GM18507 (cell line): ENCODE measurements around the gene TAS2R20.
A peak's percentile ranks its signal among the peaks of the same experiment; 100 is the strongest.

Source experiments
- DNase-seq: peaks from one replicate; pipeline ENCODE4 v3.0.0; 2011; ENCODE audit warnings: low read depth; ENCODE audit not compliant: insufficient read length; ENCODE audit errors: extremely low spot score
- FAIRE-seq: peaks from 2 replicates; lab custom pipeline; 2011; peaks lifted over from hg19 to GRCh38; lab: Jason Lieb, UNC

Gene TAS2R20

DNA sequence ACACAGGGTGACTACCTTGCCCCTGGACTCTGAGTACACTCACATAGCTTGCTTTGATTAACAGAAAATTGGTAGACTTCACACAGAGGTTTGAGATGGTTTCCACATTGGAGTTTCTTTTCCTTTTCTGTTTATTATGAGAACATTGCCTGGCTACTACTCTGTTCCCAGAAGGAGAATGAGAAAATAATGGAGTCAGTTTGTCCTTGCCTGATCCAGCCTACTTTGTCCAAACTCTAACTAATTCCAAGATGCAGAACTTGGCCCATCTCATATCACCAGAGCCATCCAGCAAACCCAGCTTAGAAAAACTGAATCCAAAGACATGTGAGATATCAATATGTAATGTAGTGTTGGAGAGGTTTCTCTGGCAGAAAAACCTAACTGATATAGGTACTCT, 31.8 kb downstream of the TAS2R20 start:
- no peak for FAIRE-seq
- no peak for DNase-seq

DNA sequence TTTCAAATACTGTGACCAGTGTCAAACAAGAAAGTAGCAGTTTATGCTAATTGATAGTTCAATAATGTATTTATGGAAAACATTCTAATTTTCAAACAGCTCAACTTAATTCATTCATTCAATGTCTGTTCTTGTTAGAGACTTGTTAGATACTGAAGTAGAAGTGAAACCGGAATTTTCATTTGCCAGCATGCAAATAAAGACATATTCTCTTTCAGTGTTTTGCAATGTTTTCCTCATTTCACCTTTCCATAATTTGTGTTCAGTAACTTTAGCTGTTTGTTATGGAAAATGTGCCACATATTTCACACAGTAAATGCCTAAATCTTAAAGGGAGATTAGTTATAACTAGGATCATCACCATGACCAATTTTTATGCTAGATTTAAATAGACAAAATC, 32.6 kb downstream of the TAS2R20 start:
- FAIRE-seq = no peak
- DNase-seq = no peak

DNA sequence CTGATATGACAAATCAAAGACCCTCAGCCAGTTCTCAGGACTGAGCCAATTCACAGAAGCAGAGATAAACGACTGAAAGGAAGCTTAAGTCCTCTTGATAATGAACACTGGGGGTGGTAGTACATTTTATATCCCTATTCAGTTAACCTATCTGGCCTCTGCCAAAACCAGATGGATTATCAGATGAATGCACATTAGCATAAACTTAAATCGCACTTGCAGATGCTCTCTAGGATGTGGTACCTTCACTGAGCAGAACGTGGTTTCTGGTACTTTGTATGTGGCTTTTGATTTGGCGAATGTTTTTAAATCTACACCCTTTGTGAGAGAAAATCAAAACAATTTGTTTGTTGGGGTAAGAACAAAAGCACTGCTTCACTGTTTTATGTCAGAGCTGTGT, 37.9 kb downstream of the TAS2R20 start:
- FAIRE-seq = no peak
- DNase-seq = no peak

DNA sequence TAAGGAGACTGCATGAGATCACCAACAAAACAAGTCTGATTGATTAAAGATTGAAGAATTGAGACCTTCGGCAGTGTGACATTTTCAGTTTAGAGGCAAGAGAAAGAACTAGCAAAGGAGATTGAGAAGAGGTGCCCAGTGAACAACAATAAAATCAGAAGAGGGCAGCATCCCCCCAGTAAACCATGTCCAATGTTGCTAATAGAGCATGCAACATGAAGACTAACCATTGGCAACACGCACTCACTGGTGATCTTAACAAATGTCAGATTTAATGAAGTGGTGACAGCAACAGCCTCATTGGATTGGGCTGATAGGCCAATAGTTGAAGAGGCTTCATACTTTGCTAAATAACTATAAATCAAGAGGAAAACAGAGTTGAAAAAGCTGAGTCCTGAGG, 38.3 kb downstream of the TAS2R20 start:
- DNase-seq (no peak), FAIRE-seq (peak; percentile 31)

DNA sequence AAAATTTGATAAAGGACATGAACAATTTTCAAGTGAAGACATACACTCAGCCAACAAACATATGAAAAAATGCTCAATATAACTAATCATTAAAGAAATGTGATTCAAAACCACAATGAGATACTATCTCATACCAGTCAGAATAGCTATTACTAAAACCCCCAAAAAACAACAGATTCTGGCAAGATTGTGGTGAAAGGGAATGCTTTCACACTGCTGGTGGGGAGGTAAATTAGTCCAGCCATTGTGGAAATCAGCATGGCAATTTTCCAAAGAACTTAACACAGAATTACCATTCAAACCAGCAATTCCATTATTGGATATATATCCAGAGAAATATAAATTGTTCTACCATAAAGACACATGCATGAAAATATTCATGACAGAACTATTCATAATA, 40.4 kb downstream of the TAS2R20 start:
- DNase-seq = no peak
- FAIRE-seq = no peak

DNA sequence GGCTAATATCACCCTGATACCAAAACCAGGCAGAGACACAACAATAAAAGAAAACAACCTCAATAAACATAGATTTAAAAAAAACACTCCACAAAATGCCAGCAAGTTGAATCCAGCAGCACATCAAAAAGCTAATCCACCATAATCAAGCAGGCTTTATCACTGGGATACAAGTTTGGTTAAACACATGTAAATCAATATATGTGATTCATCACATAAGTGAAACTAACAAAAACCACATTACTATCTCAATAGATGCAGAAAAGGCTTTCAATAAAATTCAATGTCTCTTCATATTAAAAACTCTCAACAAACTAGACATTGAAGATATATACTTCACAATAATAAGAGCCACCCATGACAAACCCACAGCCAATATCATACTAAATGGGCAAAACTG, 42.0 kb downstream of the TAS2R20 start:
- DNase-seq (no peak), FAIRE-seq (no peak)

DNA sequence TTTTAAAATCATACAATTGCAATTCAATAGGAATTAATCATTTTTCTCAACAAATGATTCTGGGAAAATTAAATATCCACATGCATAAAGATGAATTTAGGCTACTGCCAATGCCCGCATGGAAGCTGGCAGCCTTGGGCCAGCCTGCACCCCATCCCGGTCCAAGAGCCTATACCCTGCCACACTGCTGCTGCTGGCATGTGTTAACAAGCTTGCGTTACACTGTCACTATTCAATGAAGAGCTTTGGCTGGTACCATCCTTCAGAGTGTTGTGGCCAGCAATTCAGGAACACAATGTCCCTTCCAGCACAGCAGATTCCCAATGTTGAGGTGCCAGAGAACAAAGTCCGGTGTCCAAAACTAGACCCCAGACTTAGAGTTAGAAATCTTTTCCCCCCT, 45.5 kb downstream of the TAS2R20 start:
- DNase-seq (no peak), FAIRE-seq (no peak)
